GM12891 (cell line): ENCODE data around the gene RUSF1.

ENCODE experiments used
- POLR2A ChIP-seq: IDR thresholded peaks from 2 replicates; pipeline ENCODE4 v1.6.1; 2011; ENCODE audit warnings: low read depth, low read length, control low read depth
- POLR2AphosphoS5 ChIP-seq: IDR thresholded peaks from 2 replicates; pipeline ENCODE4 v1.6.1; 2011; ENCODE audit warnings: low read depth, low read length, control low read depth
- POU2F2 ChIP-seq: IDR thresholded peaks from 2 replicates; pipeline ENCODE4 v1.6.1; 2011; ENCODE audit warnings: low read depth, mild to moderate bottlenecking, control low read depth, low read length, moderate library complexity
- TAF1 ChIP-seq: IDR thresholded peaks from 2 replicates; pipeline ENCODE4 v1.6.1; 2011; ENCODE audit warnings: low read depth, low read length, control low read depth

GRCh38 chr16:31517800-31518402, 9.7 kb upstream of the RUSF1 start:
- TF ChIP-seq POU2F2, result no peak
- no peak for TF ChIP-seq POLR2AphosphoS5
- no peak for TF ChIP-seq POLR2A
- no peak for TF ChIP-seq TAF1
